Neural cell (in vitro differentiated cells): ENCODE results near the gene HMGCS2.

ENCODE experiments used
- EP300 ChIP-seq: fragments of 450-650 bp; conservative IDR thresholded peaks from 2 replicates; pipeline ENCODE4 v1.6.1; 2014; ENCODE audit warnings: antibody characterized with exemption, mild to moderate bottlenecking, moderate library complexity; ENCODE audit not compliant: poor library complexity, severe bottlenecking
- EZH2 ChIP-seq: fragments of 200-600, 300-800 bp; shearing (Covaris generic), sonication (generic); IDR thresholded peaks from 2 replicates; pipeline ENCODE4 v1.6.1; 2014; ENCODE audit warnings: antibody characterized with exemption, low read length, borderline replicate concordance, mild to moderate bottlenecking; ENCODE audit not compliant: insufficient read depth, poor library complexity, severe bottlenecking
- MXI1 ChIP-seq: fragments of 450-650 bp; conservative IDR thresholded peaks from 2 replicates; pipeline ENCODE4 v1.6.1; 2014; ENCODE audit warnings: antibody characterized with exemption, mild to moderate bottlenecking; ENCODE audit not compliant: poor library complexity, severe bottlenecking
- POLR2AphosphoS5 ChIP-seq: IDR thresholded peaks from 2 replicates; pipeline ENCODE4 v1.6.1; 2012
- RAD21 ChIP-seq: fragments of 450-650 bp; conservative IDR thresholded peaks from 2 replicates; pipeline ENCODE4 v1.6.1; 2014; ENCODE audit warnings: antibody characterized with exemption, mild to moderate bottlenecking, moderate library complexity
- TAF1 ChIP-seq: IDR thresholded peaks from 2 replicates; pipeline ENCODE4 v1.6.1; 2012; ENCODE audit warnings: low read depth
- TF ChIP-seq, protein P1 (sequence below): fragments of 450-650 bp; IDR thresholded peaks from 2 replicates; pipeline ENCODE4 v1.5.1; 2014; ENCODE audit warnings: antibody characterized with exemption, mild to moderate bottlenecking, moderate library complexity; ENCODE audit not compliant: poor library complexity, severe bottlenecking
- TF ChIP-seq, protein P2 (sequence below): IDR thresholded peaks from 2 replicates; pipeline ENCODE4 v1.6.1; 2012; ENCODE audit warnings: borderline replicate concordance

DNA sequence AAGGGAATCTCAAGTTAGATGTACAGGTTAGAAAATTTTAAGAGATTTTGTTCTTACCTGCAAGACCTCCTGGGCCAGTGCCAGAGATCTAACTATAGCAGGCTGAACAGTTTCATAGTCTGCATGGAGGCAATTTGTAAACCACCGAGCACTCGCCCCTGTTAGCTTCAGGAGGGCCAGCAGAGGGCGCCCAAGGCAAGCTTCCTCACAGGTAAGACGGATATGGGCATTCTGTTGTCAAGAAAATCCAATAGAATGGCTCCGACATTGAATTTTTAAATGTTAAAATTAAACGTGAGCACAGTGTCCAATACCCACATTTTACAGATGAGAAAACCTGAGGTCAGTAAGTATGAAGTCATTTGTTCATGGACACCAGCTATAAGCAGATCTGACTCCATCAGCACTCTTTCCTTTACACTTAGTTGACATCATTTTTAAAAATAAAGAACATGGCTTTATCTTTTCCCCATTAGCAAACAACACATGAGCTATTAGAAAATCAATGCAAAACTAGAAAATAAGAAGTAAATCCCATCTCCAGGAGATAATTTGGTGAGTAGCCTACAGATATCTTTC lies 40.4 kb upstream of the HMGCS2 start:
- TF ChIP-seq, protein P1, sequence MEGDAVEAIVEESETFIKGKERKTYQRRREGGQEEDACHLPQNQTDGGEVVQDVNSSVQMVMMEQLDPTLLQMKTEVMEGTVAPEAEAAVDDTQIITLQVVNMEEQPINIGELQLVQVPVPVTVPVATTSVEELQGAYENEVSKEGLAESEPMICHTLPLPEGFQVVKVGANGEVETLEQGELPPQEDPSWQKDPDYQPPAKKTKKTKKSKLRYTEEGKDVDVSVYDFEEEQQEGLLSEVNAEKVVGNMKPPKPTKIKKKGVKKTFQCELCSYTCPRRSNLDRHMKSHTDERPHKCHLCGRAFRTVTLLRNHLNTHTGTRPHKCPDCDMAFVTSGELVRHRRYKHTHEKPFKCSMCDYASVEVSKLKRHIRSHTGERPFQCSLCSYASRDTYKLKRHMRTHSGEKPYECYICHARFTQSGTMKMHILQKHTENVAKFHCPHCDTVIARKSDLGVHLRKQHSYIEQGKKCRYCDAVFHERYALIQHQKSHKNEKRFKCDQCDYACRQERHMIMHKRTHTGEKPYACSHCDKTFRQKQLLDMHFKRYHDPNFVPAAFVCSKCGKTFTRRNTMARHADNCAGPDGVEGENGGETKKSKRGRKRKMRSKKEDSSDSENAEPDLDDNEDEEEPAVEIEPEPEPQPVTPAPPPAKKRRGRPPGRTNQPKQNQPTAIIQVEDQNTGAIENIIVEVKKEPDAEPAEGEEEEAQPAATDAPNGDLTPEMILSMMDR: peak; percentile 88
- TF ChIP-seq EP300 (no peak), POLR2AphosphoS5 (no peak), RAD21 (peak; percentile 82), EZH2 (no peak), TAF1 (no peak), MXI1 (no peak)
- TF ChIP-seq, protein P2, sequence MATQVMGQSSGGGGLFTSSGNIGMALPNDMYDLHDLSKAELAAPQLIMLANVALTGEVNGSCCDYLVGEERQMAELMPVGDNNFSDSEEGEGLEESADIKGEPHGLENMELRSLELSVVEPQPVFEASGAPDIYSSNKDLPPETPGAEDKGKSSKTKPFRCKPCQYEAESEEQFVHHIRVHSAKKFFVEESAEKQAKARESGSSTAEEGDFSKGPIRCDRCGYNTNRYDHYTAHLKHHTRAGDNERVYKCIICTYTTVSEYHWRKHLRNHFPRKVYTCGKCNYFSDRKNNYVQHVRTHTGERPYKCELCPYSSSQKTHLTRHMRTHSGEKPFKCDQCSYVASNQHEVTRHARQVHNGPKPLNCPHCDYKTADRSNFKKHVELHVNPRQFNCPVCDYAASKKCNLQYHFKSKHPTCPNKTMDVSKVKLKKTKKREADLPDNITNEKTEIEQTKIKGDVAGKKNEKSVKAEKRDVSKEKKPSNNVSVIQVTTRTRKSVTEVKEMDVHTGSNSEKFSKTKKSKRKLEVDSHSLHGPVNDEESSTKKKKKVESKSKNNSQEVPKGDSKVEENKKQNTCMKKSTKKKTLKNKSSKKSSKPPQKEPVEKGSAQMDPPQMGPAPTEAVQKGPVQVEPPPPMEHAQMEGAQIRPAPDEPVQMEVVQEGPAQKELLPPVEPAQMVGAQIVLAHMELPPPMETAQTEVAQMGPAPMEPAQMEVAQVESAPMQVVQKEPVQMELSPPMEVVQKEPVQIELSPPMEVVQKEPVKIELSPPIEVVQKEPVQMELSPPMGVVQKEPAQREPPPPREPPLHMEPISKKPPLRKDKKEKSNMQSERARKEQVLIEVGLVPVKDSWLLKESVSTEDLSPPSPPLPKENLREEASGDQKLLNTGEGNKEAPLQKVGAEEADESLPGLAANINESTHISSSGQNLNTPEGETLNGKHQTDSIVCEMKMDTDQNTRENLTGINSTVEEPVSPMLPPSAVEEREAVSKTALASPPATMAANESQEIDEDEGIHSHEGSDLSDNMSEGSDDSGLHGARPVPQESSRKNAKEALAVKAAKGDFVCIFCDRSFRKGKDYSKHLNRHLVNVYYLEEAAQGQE: no peak
